GM12875 (cell line): ENCODE data around the gene ADGRE1.

Experiments
- H3K4me3 ChIP-seq: one replicate; pipeline ENCODE4 v1.5.1; 2011; ENCODE audit warnings: low read depth, low read length, control low read depth
- CTCF ChIP-seq: IDR thresholded peaks from 2 replicates; pipeline ENCODE4 v1.5.1; 2011; ENCODE audit warnings: low read depth, mild to moderate bottlenecking, control low read depth, inconsistent platforms, low read length, moderate library complexity, borderline replicate concordance; ENCODE audit not compliant: insufficient read depth

ADGRE1 gene

DNA sequence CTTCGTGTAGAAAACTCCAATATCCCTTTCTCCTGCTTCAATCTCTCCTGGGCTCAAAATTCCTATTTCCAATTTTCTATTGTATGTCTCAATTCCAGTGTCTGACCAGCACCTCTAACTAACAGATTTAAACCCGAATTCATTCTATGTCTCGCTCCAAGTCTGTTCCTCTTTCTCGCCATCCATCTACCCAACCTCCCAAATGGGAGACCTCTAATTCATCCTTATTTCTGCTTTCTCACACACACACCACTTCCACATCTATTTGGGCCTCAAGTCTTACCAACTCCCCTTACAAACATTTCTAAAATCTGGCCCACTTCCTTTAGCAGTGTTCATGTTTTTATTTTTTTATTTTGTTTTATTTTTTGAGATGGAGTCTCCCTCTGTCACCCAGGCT lies 80.6 kb downstream of the ADGRE1 start:
- H3K4me3 ChIP-seq = no peak overlapping the region
- TF ChIP-seq CTCF = no peak

GRCh38 chr19:6969490-6969889 lies 82.1 kb downstream of the ADGRE1 start:
- no peak overlapping the region for H3K4me3 ChIP-seq
- TF ChIP-seq CTCF = no peak

DNA sequence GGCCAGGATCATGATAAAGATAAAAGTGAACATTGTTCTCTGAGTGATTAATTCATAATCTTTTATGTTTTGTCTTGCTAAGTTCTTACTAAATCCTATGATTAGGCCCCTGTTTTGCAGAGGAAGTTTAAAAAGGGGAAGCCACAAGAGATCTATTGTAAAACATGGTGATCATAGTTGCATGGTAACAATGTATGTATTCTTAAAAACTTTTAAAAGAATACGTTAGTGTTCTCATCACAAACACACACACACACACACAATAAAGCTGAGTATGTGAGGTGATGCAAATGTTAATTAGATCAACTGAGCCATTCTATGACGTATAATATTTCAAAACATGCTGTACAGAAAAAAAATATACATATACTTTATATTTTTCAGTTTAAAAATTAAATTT lies 82.6 kb downstream of the ADGRE1 start:
- TF ChIP-seq CTCF = no peak
- no peak overlapping the region for H3K4me3 ChIP-seq

DNA sequence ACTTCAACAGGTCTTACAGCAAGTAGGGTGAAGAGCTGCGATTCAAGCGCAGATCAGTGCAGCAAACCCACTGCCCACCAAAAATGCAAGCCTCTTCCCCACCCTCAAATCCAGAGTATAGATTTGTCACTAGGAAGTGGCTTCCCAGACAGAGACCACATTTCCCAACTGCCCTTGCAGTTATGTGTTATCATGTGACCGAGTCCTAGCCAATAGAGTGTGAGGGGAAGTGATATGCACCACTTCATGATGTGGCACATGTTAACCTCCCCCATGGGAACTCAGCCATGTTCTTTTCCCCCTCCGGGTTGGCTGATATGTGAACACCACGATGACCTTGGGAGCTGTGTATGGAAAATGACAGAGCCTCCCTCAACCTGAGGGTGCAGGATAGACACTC lies 83.1 kb downstream of the ADGRE1 start:
- no peak overlapping the region for H3K4me3 ChIP-seq
- no peak for TF ChIP-seq CTCF

DNA sequence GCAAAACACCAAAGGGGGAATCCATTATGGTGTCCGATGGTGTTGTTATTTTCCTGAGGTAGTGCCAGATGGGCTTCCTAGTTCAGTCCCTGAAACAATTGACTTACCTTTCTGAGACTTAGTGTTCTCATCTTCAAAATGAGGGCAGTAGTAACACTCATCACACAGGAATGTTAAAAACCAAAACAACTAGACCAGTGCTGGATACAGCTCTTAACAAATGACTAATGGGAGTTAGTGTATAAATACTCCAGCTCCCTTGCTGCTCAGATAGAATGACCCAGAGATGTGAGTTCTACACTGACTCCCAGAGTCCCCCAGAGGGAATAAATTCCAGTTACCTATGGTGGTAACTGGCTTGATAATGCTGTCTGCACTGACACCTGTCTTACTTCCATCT lies 84.0 kb downstream of the ADGRE1 start:
- H3K4me3 ChIP-seq = no peak overlapping the region
- no peak for TF ChIP-seq CTCF

DNA sequence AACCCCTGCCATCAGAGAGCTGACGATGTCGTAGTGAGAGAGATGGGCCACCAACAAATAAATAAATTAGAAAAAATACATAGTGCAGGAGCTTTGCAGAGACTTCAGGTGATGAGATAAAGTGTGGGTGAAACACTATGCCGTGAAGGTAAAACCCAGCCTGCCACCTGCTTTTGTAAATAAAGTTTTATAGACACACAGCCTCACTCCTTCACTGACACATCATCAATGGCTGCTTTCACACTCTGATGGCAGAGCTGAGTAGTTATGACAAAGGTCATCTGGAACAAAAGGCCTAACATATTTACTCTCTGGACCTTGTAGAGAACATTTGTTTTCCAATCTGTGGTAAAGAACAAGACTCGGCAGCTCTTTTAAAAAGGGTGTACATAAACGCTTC lies 88.8 kb downstream of the ADGRE1 start:
- TF ChIP-seq CTCF = no peak

DNA sequence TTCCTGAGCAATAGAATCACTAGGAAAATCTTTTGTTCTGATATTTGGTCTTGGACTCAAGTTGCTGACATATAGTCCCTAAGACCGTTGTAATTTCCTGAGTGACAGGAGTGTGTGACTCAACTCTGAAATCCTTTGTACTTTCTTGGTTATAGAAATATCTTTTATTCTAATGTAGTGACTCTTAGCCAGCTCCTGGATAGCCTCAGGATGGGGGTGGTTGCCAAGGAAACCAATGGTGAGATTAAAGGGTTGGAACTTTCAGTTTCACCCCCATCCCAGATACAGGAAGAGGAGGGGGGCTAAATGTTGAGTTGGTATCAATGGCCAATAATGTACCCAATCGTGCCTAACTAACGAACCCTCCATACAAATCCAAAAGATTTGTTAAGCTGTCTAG lies 92.0 kb downstream of the ADGRE1 start:
- H3K4me3 ChIP-seq = no peak overlapping the region
- TF ChIP-seq CTCF = no peak

More for the DNA sequence above, 88.8 kb downstream of the ADGRE1 start:
- H3K4me3 ChIP-seq = no peak overlapping the region
